IMR-90 (cell line): ENCODE results near the gene RPL18. TPM values are rescaled to one million over a fixed set of nuclear protein-coding genes. Genes with fewer than 3 reads are reported as not detected.

Source experiments
- ATAC-seq: fragments of 200-7000 bp; cut with Tn5 transposase; 2 replicates; pipeline ENCODE4 v1.9.1; 2020; ENCODE audit warnings: low read depth, mild to moderate bottlenecking, moderate library complexity
- BruUV-seq: library from RNA; stranded (reverse); fragments of 400-500 nt; replicated peaks from 2 replicates; lab custom pipeline; 2021; lab: Mats Ljungman, UMichigan
- CTCF ChIA-PET: fragments of 300-600 bp; formaldehyde crosslinking; extraction: SDS; loops from one replicate; lab custom pipeline; 2021; ENCODE audit warnings: antibody characterized with exemption; lab: Yijun Ruan, JAX
- POLR2A ChIA-PET: fragments of 300-600 bp; sonication (Branson Sonifier 250); formaldehyde crosslinking; loops from one replicate; lab custom pipeline; 2022; ENCODE audit warnings: antibody characterized with exemption; ENCODE audit not compliant: unreplicated experiment; lab: Charles Lee
- DNase-seq: peaks from one replicate; pipeline ENCODE4 v3.0.0; 2013
- H2AFZ ChIP-seq: replicated peaks from 2 replicates; pipeline ENCODE3; 2013; ENCODE audit warnings: low read length, mild to moderate bottlenecking; ENCODE audit not compliant: poor library complexity
- H2AK5ac ChIP-seq: 2 replicates; pipeline ENCODE4 v1.6.1; 2013; ENCODE audit warnings: low read depth, low read length, inconsistent platforms
- H2AK9ac ChIP-seq: replicated peaks from 2 replicates; pipeline ENCODE3; 2013; ENCODE audit warnings: mild to moderate bottlenecking, low read depth, low read length, moderate library complexity; ENCODE audit not compliant: poor library complexity
- H2BK120ac ChIP-seq: 2 replicates; pipeline ENCODE4 v1.6.1; 2013; ENCODE audit warnings: low read depth, low read length, inconsistent platforms
- H2BK15ac ChIP-seq: 3 replicates; pipeline ENCODE4 v1.6.1; 2013; ENCODE audit warnings: low read depth, low read length, inconsistent platforms
- H2BK20ac ChIP-seq: 2 replicates; pipeline ENCODE4 v1.6.1; 2013; ENCODE audit warnings: low read depth, mild to moderate bottlenecking, inconsistent platforms, low read length, moderate library complexity
- H2BK5ac ChIP-seq: 2 replicates; pipeline ENCODE4 v1.6.1; 2013; ENCODE audit warnings: mild to moderate bottlenecking, low read depth, low read length, inconsistent platforms; ENCODE audit not compliant: poor library complexity, severe bottlenecking
- H3K14ac ChIP-seq: replicated peaks from 2 replicates; pipeline ENCODE4 v1.6.1; 2013; ENCODE audit warnings: low read depth, low read length, inconsistent platforms
- H3K18ac ChIP-seq: 2 replicates; pipeline ENCODE4 v1.6.1; 2013; ENCODE audit warnings: low read depth, low read length, control low read depth
- H3K23ac ChIP-seq: 2 replicates; pipeline ENCODE4 v1.6.1; 2013; ENCODE audit warnings: low read depth, low read length, inconsistent platforms
- H3K27ac ChIP-seq: 2 replicates; pipeline ENCODE4 v1.5.1; 2013; ENCODE audit warnings: mild to moderate bottlenecking, control low read depth, low read length; ENCODE audit not compliant: insufficient read depth
- H3K27me3 ChIP-seq: 2 replicates; pipeline ENCODE4 v1.6.1; 2013; ENCODE audit warnings: low read length; ENCODE audit not compliant: control insufficient read depth, insufficient read depth
- H3K36me3 ChIP-seq: 2 replicates; pipeline ENCODE4 v1.6.1; 2013; ENCODE audit warnings: low read length, mixed read lengths; ENCODE audit not compliant: control insufficient read depth, insufficient read depth
- H3K4ac ChIP-seq: 2 replicates; pipeline ENCODE4 v1.6.1; 2013; ENCODE audit warnings: low read depth, low read length, inconsistent platforms
- H3K4me1 ChIP-seq: 2 replicates; pipeline ENCODE4 v1.6.1; 2013; ENCODE audit warnings: low read length, mixed read lengths; ENCODE audit not compliant: control insufficient read depth, insufficient read depth
- H3K4me2 ChIP-seq: 2 replicates; pipeline ENCODE4 v1.6.1; 2013; ENCODE audit warnings: low read depth, mild to moderate bottlenecking, control low read depth, low read length, moderate library complexity
- H3K4me3 ChIP-seq: 2 replicates; pipeline ENCODE4 v1.5.1; 2013; ENCODE audit warnings: low read depth, mild to moderate bottlenecking, control low read depth, low read length, moderate library complexity; ENCODE audit not compliant: insufficient read depth
- H3K56ac ChIP-seq: 2 replicates; pipeline ENCODE4 v1.6.1; 2013; ENCODE audit warnings: low read length, inconsistent platforms; ENCODE audit not compliant: insufficient read depth; ENCODE audit errors: extremely low read depth
- H3K79me1 ChIP-seq, 2 experiments: 2 replicates each; pipeline ENCODE4 v1.6.1; 2013; ENCODE audit warnings: low read length in 2 of 2, inconsistent platforms in 1 of 2, low read depth in 1 of 2
- H3K9ac ChIP-seq: 2 replicates; pipeline ENCODE4 v1.6.1; 2013; ENCODE audit warnings: low read depth, low read length, control low read depth
- H3K9me1 ChIP-seq: 2 replicates; pipeline ENCODE4 v1.6.1; 2013; ENCODE audit warnings: low read length, inconsistent platforms; ENCODE audit not compliant: insufficient read depth
- H3K9me3 ChIP-seq: 2 replicates; pipeline ENCODE4 v1.6.1; 2013; ENCODE audit warnings: low read length; ENCODE audit not compliant: control insufficient read depth, insufficient read depth
- H4K20me1 ChIP-seq: 2 replicates; pipeline ENCODE4 v1.6.1; 2013; ENCODE audit warnings: low read length, inconsistent platforms; ENCODE audit not compliant: insufficient read depth
- H4K5ac ChIP-seq: 2 replicates; pipeline ENCODE4 v1.6.1; 2013; ENCODE audit warnings: mild to moderate bottlenecking, low read depth, low read length, control low read depth
- H4K8ac ChIP-seq, 2 experiments: 2 replicates each; pipeline ENCODE4 v1.6.1; 2013; ENCODE audit warnings: low read depth in 2 of 2, low read length in 2 of 2, control low read depth in 1 of 2, inconsistent platforms in 1 of 2
- H4K91ac ChIP-seq: 2 replicates; pipeline ENCODE4 v1.6.1; 2013; ENCODE audit warnings: low read depth, low read length, inconsistent platforms; ENCODE audit not compliant: insufficient read depth
- CEBPB ChIP-seq: IDR thresholded peaks from 2 replicates; pipeline ENCODE4 v1.6.1; 2012; ENCODE audit warnings: low read depth, low read length, improper control_type of control experiment
- RAD21 ChIP-seq: IDR thresholded peaks from 2 replicates; pipeline ENCODE4 v1.6.1; 2012; ENCODE audit warnings: low read length, improper control_type of control experiment
- RCOR1 ChIP-seq: IDR thresholded peaks from 2 replicates; pipeline ENCODE4 v1.6.1; 2012; ENCODE audit warnings: mild to moderate bottlenecking, low read length, improper control_type of control experiment; ENCODE audit not compliant: insufficient replicate concordance
- WGBS, 2 experiments: methylation state at CpG; one replicate each; pipeline versions ENCODE4 v1.1.5 to v1.1.7; 2013; ENCODE audit warnings: missing lambda C conversion rate in 2 of 2; ENCODE audit not compliant: insufficient read length in 1 of 2; ENCODE audit errors: extremely low coverage in 2 of 2; 5-methylcytosine and 5-hydroxymethylcytosine counted together
- dilution Hi-C: fragments of 300-500 bp; cut with HindIII; formaldehyde crosslinking; loops from one replicate; pipeline ENCODE4 v1.14.3; 2018; ENCODE audit warnings: low sequenced_read_pairs; ENCODE audit not compliant: unreplicated experiment
- in situ Hi-C: fragments of 300-500 bp; cut with MboI; formaldehyde crosslinking; loops from 3 replicates; pipeline ENCODE4 v1.14.3; 2019; ENCODE audit warnings: low sequenced_read_pairs, inconsistent platforms, mixed read lengths
- intact Hi-C: fragments of 100-400 bp; cut with micrococcal nuclease; formaldehyde crosslinking; loops from 2 replicates; pipeline ENCODE4 v1.10.0; 2022
- polyA plus RNA-seq, 3 experiments: library from polyadenylated mRNA; depleted of rRNA; stranded (reverse); fragments of >200 nt; gene quantifications; 2 replicates each; pipeline ENCODE4 v1.2.3, GENCODE V29; 2012; ENCODE audit warnings: low replicate concordance in 1 of 3
- total RNA-seq: library from RNA; depleted of rRNA; stranded (reverse); fragments of >200 nt; gene quantifications from 2 replicates; pipeline ENCODE4 v1.2.3, GENCODE V29; 2012

Gene RPL18
- total and polyA plus RNA-seq, 2 of the 4 experiments (the other 2 are of a cell fraction), result 1,909 to 2,254 TPM

DNA sequence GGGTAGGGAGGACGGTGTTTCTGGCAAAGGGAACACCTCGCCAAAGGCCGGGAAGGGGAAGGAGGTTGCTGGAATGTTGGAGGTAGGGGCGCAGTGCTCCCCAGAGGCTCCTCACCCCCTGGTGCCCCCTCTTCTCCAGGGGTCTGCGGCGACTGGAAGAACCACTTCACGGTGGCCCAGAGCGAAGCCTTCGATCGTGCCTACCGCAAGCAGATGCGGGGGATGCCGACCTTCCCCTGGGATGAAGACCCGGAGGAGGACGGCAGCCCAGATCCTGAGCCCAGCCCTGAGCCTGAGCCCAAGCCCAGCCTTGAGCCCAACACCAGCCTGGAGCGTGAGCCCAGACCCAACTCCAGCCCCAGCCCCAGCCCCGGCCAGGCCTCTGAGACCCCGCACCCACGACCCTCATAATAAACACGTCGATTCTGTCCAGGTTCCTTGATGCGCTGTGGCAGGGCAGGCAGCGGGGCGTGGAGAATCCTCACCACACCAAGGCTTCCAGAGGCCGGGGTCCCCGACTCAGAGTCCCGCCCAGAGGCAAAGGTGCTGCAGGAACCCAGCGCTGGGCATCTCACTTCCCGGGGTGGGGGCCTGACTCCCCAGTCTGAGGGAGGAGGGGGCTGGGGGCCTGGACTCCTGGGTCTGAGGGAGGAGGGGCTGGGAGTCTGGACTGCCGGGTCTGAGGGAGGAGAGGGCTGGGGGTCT lies 19.8 kb downstream of the RPL18 start:
- intact Hi-C loops (no loop called here), in situ Hi-C loops (no loop called here), dilution Hi-C loops (no loop called here)
- H2AFZ ChIP-seq, result no peak overlapping the region
- WGBS, 2 experiments, result 69% methylated on average over 15 of the region's 30 CpGs; no CpG with 5 or more reads in 1 of the 2 experiments
- CTCF ChIA-PET, result no interaction called here
- no peak overlapping the region for H3K4ac ChIP-seq
- no peak overlapping the region for H3K9ac ChIP-seq
- H3K4me2 ChIP-seq, result no peak overlapping the region
- H2BK120ac ChIP-seq, result no peak overlapping the region
- POLR2A ChIA-PET, result no interaction called here
- H4K91ac ChIP-seq, result no peak overlapping the region
- H3K4me1 ChIP-seq, result no peaks in the 10 kb centered on the region
- no peaks in the 10 kb centered on the region for H3K9me1 ChIP-seq
- ATAC-seq (no peak), DNase-seq (no peak)
- TF ChIP-seq RCOR1, result no peak
- TF ChIP-seq CEBPB, result no peak
- no peak for TF ChIP-seq RAD21
- no peak overlapping the region for H3K56ac ChIP-seq
- H3K27ac ChIP-seq, result no peak overlapping the region
- H2BK15ac ChIP-seq, result no peak overlapping the region
- no peak overlapping the region for H2AK9ac ChIP-seq
- H2BK5ac ChIP-seq, result no peak overlapping the region
- no peak overlapping the region for H3K18ac ChIP-seq
- no peak overlapping the region for H3K4me3 ChIP-seq
- H3K9me3 ChIP-seq, result no peaks in the 10 kb centered on the region
- no peaks in the 10 kb centered on the region for H3K79me1 ChIP-seq
- H4K5ac ChIP-seq, result no peak overlapping the region
- H3K23ac ChIP-seq, result no peak overlapping the region
- H3K36me3 ChIP-seq, result no peaks in the 10 kb centered on the region
- no peak overlapping the region for H2AK5ac ChIP-seq
- no peak overlapping the region for H3K14ac ChIP-seq
- H4K20me1 ChIP-seq, result no peaks in the 10 kb centered on the region
- H2BK20ac ChIP-seq, result no peak overlapping the region
- no TSS peak for BruUV-seq
- no peak overlapping the region for H4K8ac ChIP-seq
- peaks cover 17% of the 10 kb centered on the region for H3K27me3 ChIP-seq
